ENCODE results near the gene RIC1. TPM values are rescaled to one million over a fixed set of nuclear protein-coding genes. Genes with fewer than 3 reads are reported as not detected.
"Not testable (repeated sequence)": the region's sequence is repeated elsewhere in the genome, so short reads cannot be mapped to it uniquely, and the experiment has no call there.

The RIC1 gene
- total and polyA plus RNA-seq, 3 experiments from 2014 or later, result 6.3 to 15.0 (median 13.2) TPM

GRCh38 chr9:5720151-5720550, 91.2 kb downstream of the RIC1 start:
- H3K4me1 Mint-ChIP-seq, result peaks cover 4 to 17% (median 6%) of the 10 kb centered on the region in 3 donors
- peak overlapping the region in 4 of 8 donors; percentile 47 to 81 (median 57) for H3K27ac Mint-ChIP-seq
- H3K36me3 Mint-ChIP-seq, result peaks cover 37 to 70% (median 55%) of the 10 kb centered on the region in 3 donors
- H3K36me3 ChIP-seq (ENCODE audit: insufficient read depth, low read length), result peaks cover 3% of the 10 kb centered on the region
- no peak overlapping the region for H3K4me3 ChIP-seq (ENCODE audit: low read length)
- no peak for DNase-seq
- peaks cover 0 to 9% (median 8%) of the 10 kb centered on the region in 5 donors for H3K9me3 Mint-ChIP-seq
- no peaks in the 10 kb centered on the region for H3K4me1 ChIP-seq (ENCODE audit: insufficient read depth, low read length)
- no peaks in the 10 kb centered on the region for H3K27me3 ChIP-seq (ENCODE audit: insufficient read depth, low read length, poor library complexity, severe bottlenecking)
- ChIA-PET POLR2A (no interaction called here), CTCF (no interaction called here)
- no peak overlapping the region for H3K4me3 Mint-ChIP-seq
- H3K27me3 Mint-ChIP-seq, result no peaks in the 10 kb centered on the region
- no peak overlapping the region for H3K27ac ChIP-seq (ENCODE audit: low read depth, low read length)
- H3K9me3 ChIP-seq (ENCODE audit: low read length), result no peaks in the 10 kb centered on the region

- POLR2A ChIA-PET, result no interaction called here
- H3K27ac Mint-ChIP-seq, result peak overlapping the region in 1 of 8 donors; percentile 67
- no peaks in the 10 kb centered on the region for H3K27me3 ChIP-seq (ENCODE audit: insufficient read depth, low read length, poor library complexity, severe bottlenecking)
These were observed 92.6 kb downstream of the RIC1 start for GRCh38 chr9:5721279-5722087.

GRCh38 chr9:5722679-5723078, 93.8 kb downstream of the RIC1 start:
- H3K4me1 Mint-ChIP-seq, result peaks cover 3 to 12% (median 6%) of the 10 kb centered on the region in 3 donors
- H3K27me3 Mint-ChIP-seq; H3K4me1 ChIP-seq (ENCODE audit: insufficient read depth, low read length); H3K27ac ChIP-seq (ENCODE audit: low read depth, low read length); H3K4me3 ChIP-seq (ENCODE audit: low read length); DNase-seq; CTCF ChIA-PET; H3K9me3 Mint-ChIP-seq; H3K4me3 Mint-ChIP-seq; H3K9me3 ChIP-seq (ENCODE audit: low read length); H3K27me3 ChIP-seq (ENCODE audit: insufficient read depth, low read length, poor library complexity, severe bottlenecking); POLR2A ChIA-PET; H3K27ac Mint-ChIP-seq; H3K36me3 ChIP-seq (ENCODE audit: insufficient read depth, low read length): not testable (repeated sequence)
- peaks cover 36 to 79% (median 59%) of the 10 kb centered on the region in 3 donors for H3K36me3 Mint-ChIP-seq

More at GRCh38 chr9:5721279-5722087, 92.6 kb downstream of the RIC1 start:
- Histone ChIP-seq H3K36me3 (ENCODE audit: insufficient read depth, low read length) (peaks cover 3% of the 10 kb centered on the region), H3K4me3 (ENCODE audit: low read length) (no peak overlapping the region), H3K27ac (ENCODE audit: low read depth, low read length) (no peak overlapping the region), H3K9me3 (ENCODE audit: low read length) (no peaks in the 10 kb centered on the region), H3K4me1 (ENCODE audit: insufficient read depth, low read length) (no peaks in the 10 kb centered on the region)
- Mint-ChIP-seq H3K4me3 (no peak overlapping the region), H3K9me3 (peaks cover 0 to 9% (median 8%) of the 10 kb centered on the region in 5 donors), H3K4me1 (peaks cover 4 to 17% (median 6%) of the 10 kb centered on the region in 3 donors), H3K27me3 (no peaks in the 10 kb centered on the region), H3K36me3 (peaks cover 35 to 74% (median 58%) of the 10 kb centered on the region in 3 donors)
- CTCF ChIA-PET, result no interaction called here
- DNase-seq, result no peak

GRCh38 chr9:5735072-5735471, 106.2 kb downstream of the RIC1 start:
- Histone ChIP-seq H3K27me3 (ENCODE audit: insufficient read depth, low read length, poor library complexity, severe bottlenecking) (no peaks in the 10 kb centered on the region), H3K27ac (ENCODE audit: low read depth, low read length) (no peak overlapping the region), H3K9me3 (ENCODE audit: low read length) (no peaks in the 10 kb centered on the region), H3K4me1 (ENCODE audit: insufficient read depth, low read length) (no peaks in the 10 kb centered on the region), H3K36me3 (ENCODE audit: insufficient read depth, low read length) (no peaks in the 10 kb centered on the region), H3K4me3 (ENCODE audit: low read length) (no peak overlapping the region)
- Mint-ChIP-seq H3K36me3 (peaks cover 11 to 53% (median 23%) of the 10 kb centered on the region in 3 donors), H3K27me3 (no peaks in the 10 kb centered on the region), H3K4me1 (no peaks in the 10 kb centered on the region), H3K9me3 (no peaks in the 10 kb centered on the region), H3K4me3 (no peak overlapping the region), H3K27ac (no peak overlapping the region)
- DNase-seq, result no peak
- ChIA-PET CTCF (no interaction called here), POLR2A (interaction anchor here (0.6 kb wide), 1 partner anchor 96 kb away, joined by 3 read pairs; no protein-coding TSS in a partner anchor)

GRCh38 chr9:5736563-5737346, 107.8 kb downstream of the RIC1 start:
- ChIA-PET CTCF (no interaction called here), POLR2A (no interaction called here)
- Mint-ChIP-seq H3K4me3 (no peak overlapping the region), H3K36me3 (peaks cover 20 to 58% (median 30%) of the 10 kb centered on the region in 3 donors), H3K27ac (peak overlapping the region in 1 of 8 donors; percentile 3), H3K27me3 (no peaks in the 10 kb centered on the region), H3K4me1 (no peaks in the 10 kb centered on the region), H3K9me3 (no peaks in the 10 kb centered on the region)
- Histone ChIP-seq H3K36me3 (ENCODE audit: insufficient read depth, low read length) (no peaks in the 10 kb centered on the region), H3K4me1 (ENCODE audit: insufficient read depth, low read length) (no peaks in the 10 kb centered on the region), H3K9me3 (ENCODE audit: low read length) (no peaks in the 10 kb centered on the region), H3K27me3 (ENCODE audit: insufficient read depth, low read length, poor library complexity, severe bottlenecking) (no peaks in the 10 kb centered on the region), H3K4me3 (ENCODE audit: low read length) (no peak overlapping the region), H3K27ac (ENCODE audit: low read depth, low read length) (no peak overlapping the region)
- no peak for DNase-seq

GRCh38 chr9:5743109-5743508, 114.2 kb downstream of the RIC1 start:
- Mint-ChIP-seq H3K4me3 (no peak overlapping the region), H3K9me3 (no peaks in the 10 kb centered on the region), H3K27ac (no peak overlapping the region), H3K4me1 (peaks cover 0 to under 1% (median under 1%) of the 10 kb centered on the region in 3 donors), H3K27me3 (no peaks in the 10 kb centered on the region), H3K36me3 (peaks cover 25 to 81% (median 36%) of the 10 kb centered on the region in 3 donors)
- DNase-seq, result no peak
- Histone ChIP-seq H3K36me3 (ENCODE audit: insufficient read depth, low read length) (peaks cover 4% of the 10 kb centered on the region), H3K27ac (ENCODE audit: low read depth, low read length) (no peak overlapping the region), H3K4me1 (ENCODE audit: insufficient read depth, low read length) (no peaks in the 10 kb centered on the region), H3K27me3 (ENCODE audit: insufficient read depth, low read length, poor library complexity, severe bottlenecking) (no peaks in the 10 kb centered on the region), H3K4me3 (ENCODE audit: low read length) (no peak overlapping the region), H3K9me3 (ENCODE audit: low read length) (no peaks in the 10 kb centered on the region)
- CTCF ChIA-PET, result no interaction called here
- POLR2A ChIA-PET, result no interaction called here

GRCh38 chr9:5748438-5748837, 119.5 kb downstream of the RIC1 start:
- peaks cover 5 to 14% (median 14%) of the 10 kb centered on the region in 3 donors for H3K4me1 Mint-ChIP-seq
- ChIA-PET CTCF (no interaction called here), POLR2A (interaction anchor here (1.2 kb wide), 1 partner anchor 84 kb away, joined by 10 read pairs; the partner anchor contains the start of gene ERMP1)
- H3K36me3 Mint-ChIP-seq, result peaks cover 19 to 71% (median 32%) of the 10 kb centered on the region in 3 donors
- no peaks in the 10 kb centered on the region for H3K9me3 Mint-ChIP-seq
- Histone ChIP-seq H3K27ac (ENCODE audit: low read depth, low read length) (no peak overlapping the region), H3K4me1 (ENCODE audit: insufficient read depth, low read length) (no peaks in the 10 kb centered on the region), H3K27me3 (ENCODE audit: insufficient read depth, low read length, poor library complexity, severe bottlenecking) (no peaks in the 10 kb centered on the region), H3K9me3 (ENCODE audit: low read length) (no peaks in the 10 kb centered on the region), H3K4me3 (ENCODE audit: low read length) (no peak overlapping the region), H3K36me3 (ENCODE audit: insufficient read depth, low read length) (peaks cover 4% of the 10 kb centered on the region)
- no peaks in the 10 kb centered on the region for H3K27me3 Mint-ChIP-seq
- no peak overlapping the region for H3K4me3 Mint-ChIP-seq
- no peak for DNase-seq
- H3K27ac Mint-ChIP-seq, result no peak overlapping the region

GRCh38 chr9:5749306-5749705, 120.4 kb downstream of the RIC1 start:
- H3K36me3 Mint-ChIP-seq, result peaks cover 22 to 68% (median 27%) of the 10 kb centered on the region in 3 donors
- Histone ChIP-seq H3K9me3 (ENCODE audit: low read length) (no peaks in the 10 kb centered on the region), H3K36me3 (ENCODE audit: insufficient read depth, low read length) (peaks cover 4% of the 10 kb centered on the region), H3K27ac (ENCODE audit: low read depth, low read length) (no peak overlapping the region), H3K27me3 (ENCODE audit: insufficient read depth, low read length, poor library complexity, severe bottlenecking) (no peaks in the 10 kb centered on the region), H3K4me3 (ENCODE audit: low read length) (no peak overlapping the region), H3K4me1 (ENCODE audit: insufficient read depth, low read length) (no peaks in the 10 kb centered on the region)
- H3K4me1 Mint-ChIP-seq, result peaks cover 5 to 14% (median 14%) of the 10 kb centered on the region in 3 donors
- no peak overlapping the region for H3K4me3 Mint-ChIP-seq
- ChIA-PET POLR2A (interaction anchor here (1.2 kb wide), 1 partner anchor 84 kb away, joined by 10 read pairs; the partner anchor contains the start of gene ERMP1), CTCF (no interaction called here)
- no peak for DNase-seq
- no peaks in the 10 kb centered on the region for H3K27me3 Mint-ChIP-seq
- no peaks in the 10 kb centered on the region for H3K9me3 Mint-ChIP-seq
- H3K27ac Mint-ChIP-seq, result peak overlapping the region in 1 of 8 donors; percentile 5

Data from CD8-positive, alpha-beta memory T cell (primary cell).